AG09309 (cell line): ENCODE data around the gene KHDRBS2.

Experiments
- DNase-seq: peaks from one replicate; pipeline ENCODE4 v3.0.0-alpha.2; 2010; ENCODE audit warnings: low read depth
- H3K4me3 ChIP-seq: 2 replicates; pipeline ENCODE4 v1.5.1; 2011; ENCODE audit warnings: mild to moderate bottlenecking, low read depth, low read length, moderate library complexity; ENCODE audit not compliant: control insufficient read depth
- TF ChIP-seq, protein P1 (sequence below): IDR thresholded peaks from 2 replicates; pipeline ENCODE4 v1.5.1; 2011; ENCODE audit warnings: mild to moderate bottlenecking, low read depth, low read length, inconsistent platforms; ENCODE audit not compliant: insufficient read depth, control insufficient read depth; ENCODE audit errors: missing control alignments

The KHDRBS2 gene

DNA sequence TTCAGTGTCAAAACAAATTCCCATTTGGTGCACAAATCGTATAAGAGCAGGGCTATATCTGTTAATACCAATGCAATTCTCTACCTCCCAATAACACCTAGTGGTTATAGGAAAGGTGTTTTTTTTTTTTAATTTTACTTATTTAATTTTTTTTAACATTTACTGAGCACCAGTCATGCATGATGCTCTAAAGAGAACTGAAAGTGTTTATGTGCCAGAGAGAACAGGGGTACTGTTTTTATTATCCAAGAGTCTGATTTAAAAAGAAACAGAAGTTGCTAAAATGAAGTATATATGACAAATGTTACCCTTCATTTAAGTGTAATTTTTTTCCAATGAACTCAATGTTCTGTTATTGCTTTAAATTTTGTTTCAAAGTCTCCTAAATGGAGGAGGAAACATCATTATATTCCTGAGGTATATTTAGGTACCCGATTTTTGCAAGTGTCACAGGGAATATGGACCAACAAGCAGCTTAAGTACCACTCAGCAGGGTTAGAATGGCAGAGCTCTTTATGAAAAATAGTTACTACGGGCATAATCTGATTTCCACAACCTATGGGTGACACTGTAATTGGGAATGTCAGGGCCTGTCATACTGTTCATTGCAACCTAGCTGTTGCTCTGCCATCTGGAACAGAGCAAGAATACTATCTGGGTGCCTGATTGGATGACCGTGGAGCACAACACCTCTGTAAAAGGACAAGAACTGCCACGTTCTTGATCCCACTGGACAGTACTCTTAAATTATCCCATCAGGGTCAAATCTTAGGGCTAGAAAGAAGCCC lies 195.4 kb downstream of the KHDRBS2 start:
- TF ChIP-seq, protein P1, sequence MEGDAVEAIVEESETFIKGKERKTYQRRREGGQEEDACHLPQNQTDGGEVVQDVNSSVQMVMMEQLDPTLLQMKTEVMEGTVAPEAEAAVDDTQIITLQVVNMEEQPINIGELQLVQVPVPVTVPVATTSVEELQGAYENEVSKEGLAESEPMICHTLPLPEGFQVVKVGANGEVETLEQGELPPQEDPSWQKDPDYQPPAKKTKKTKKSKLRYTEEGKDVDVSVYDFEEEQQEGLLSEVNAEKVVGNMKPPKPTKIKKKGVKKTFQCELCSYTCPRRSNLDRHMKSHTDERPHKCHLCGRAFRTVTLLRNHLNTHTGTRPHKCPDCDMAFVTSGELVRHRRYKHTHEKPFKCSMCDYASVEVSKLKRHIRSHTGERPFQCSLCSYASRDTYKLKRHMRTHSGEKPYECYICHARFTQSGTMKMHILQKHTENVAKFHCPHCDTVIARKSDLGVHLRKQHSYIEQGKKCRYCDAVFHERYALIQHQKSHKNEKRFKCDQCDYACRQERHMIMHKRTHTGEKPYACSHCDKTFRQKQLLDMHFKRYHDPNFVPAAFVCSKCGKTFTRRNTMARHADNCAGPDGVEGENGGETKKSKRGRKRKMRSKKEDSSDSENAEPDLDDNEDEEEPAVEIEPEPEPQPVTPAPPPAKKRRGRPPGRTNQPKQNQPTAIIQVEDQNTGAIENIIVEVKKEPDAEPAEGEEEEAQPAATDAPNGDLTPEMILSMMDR: no peak
- no peak for DNase-seq

DNA sequence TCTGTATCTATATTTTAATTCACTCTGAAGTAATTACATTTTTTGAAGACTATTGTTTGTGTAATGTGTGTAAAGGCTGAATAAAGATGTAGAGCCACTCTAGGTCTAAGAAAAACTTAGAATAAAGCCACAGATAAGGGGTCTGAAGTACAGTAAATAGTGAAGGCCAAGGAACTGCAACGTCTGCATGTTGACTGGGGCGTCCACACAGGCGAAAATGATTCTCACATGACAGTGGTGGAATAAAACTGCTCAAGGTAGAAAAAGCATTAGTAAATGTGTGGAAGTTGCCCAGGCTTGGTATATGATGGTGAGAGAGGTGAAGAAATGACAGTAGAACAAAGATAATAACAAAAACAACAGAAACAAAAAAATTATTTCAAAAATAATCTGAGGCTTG lies 196.2 kb downstream of the KHDRBS2 start:
- H3K4me3 ChIP-seq: no peak overlapping the region
- no peak for DNase-seq
- TF ChIP-seq, protein P1: no peak

More for the DNA sequence above, 195.4 kb downstream of the KHDRBS2 start:
- no peak overlapping the region for H3K4me3 ChIP-seq

DNA sequence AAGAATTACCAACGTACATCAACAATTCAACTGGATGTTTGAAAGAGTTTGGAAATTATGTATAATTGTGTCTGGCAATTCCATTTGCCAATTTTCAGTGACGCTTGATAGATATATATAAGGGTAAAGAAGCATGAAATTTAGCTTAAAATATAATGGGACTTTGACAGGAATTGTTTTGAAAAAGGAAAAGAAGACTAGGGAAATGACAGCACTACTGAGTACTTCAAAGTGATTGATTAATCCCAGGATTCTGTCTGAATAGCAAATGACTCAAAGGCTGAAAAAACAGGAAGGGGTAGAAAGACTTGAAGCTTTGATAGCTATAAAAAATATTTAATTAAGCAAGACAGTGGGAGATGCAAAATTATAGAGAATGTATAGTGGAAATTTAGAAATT lies 200.0 kb downstream of the KHDRBS2 start:
- TF ChIP-seq, protein P1: no peak
- no peak for DNase-seq
- no peak overlapping the region for H3K4me3 ChIP-seq

DNA sequence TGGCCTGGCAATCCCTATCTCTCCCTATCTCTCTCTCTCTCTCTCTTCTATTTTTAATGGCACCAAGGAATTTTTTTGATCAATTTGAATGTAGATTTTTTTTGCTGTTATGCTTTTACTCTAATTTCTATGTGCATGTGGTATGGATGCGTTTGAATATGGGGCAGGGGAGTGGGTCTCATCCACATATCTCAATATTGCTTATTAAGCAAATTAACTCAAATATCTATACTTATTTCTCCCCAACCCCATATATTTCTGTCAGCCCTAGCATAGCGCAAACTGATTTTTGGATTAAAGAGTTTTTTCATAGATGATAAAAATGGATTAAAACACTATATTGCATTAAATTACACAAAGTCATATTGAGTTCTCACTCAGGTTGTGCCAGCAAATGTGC lies 210.2 kb downstream of the KHDRBS2 start:
- TF ChIP-seq, protein P1: no peak
- H3K4me3 ChIP-seq: no peak overlapping the region
- no peak for DNase-seq

DNA sequence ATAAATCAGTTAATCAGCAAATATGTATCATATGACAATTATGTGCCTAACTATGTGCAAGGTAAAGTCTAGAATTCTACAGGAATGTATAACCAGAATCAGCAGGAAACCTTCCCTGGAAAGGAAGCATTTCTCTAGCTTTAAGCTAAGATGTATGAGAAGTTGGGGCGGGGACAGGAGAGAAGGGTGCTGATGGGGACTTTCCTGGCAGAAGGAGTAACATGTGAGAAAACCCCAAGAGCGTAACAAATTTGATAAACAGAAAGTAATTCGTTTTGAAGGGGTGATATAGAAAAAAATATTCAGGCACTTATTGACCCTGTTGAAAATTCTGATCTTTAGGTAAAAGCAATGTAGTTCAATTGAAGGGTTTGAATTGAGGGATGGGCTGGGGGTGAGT lies 226.1 kb downstream of the KHDRBS2 start:
- TF ChIP-seq, protein P1: no peak
- DNase-seq: no peak
- H3K4me3 ChIP-seq: no peak overlapping the region

DNA sequence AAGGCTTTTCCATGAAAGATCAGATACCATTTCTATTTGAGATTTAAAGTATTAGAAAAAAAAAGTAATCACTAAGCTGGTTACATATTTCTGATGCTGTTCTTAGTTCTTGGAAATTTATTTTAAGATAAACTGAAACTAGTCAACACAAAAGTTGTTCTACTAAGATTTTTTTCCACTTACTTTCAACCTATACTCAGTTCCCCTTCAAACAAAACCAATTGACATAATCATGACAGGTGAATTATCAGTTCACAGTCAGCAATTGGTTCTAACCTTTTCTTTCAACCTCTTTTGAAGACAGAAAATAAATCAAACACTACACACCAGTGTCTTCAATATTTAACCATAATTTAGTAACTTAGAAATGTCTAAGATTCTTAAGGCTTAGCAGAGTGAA lies 228.7 kb downstream of the KHDRBS2 start:
- no peak for DNase-seq
- TF ChIP-seq, protein P1: no peak
- H3K4me3 ChIP-seq: no peak overlapping the region

DNA sequence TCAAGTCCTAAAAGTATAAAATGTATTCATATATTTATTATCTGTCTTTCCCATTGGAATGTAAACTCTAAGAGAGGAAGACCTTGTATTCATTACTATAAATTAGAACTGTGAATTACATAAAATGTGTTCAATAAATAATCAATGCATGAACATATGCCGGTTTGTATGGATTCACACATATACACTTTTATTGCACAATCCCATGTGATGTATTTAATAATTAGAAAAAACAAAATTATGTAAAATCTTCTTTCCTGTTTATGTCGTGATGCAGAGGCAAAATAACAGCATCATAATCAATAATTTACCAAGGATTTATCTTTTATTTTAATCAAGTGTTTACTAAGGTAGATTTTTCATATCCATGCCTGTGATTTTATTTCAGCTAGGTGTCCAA lies 240.5 kb downstream of the KHDRBS2 start:
- H3K4me3 ChIP-seq: no peak overlapping the region
- DNase-seq: no peak
- TF ChIP-seq, protein P1: no peak
